Activated CD8-positive, alpha-beta T cell treated with anti-CD3 and anti-CD28 coated beads for 36 hours (primary cell): ENCODE results near the gene SORBS2. TPM values are rescaled to one million over a fixed set of nuclear protein-coding genes. Genes with fewer than 3 reads are reported as not detected.

Experiments
- ATAC-seq: fragments of 200-7000 bp; cut with Tn5 transposase; one replicate; pipeline ENCODE4 v1.10.0; 2021; ENCODE audit warnings: mild to moderate bottlenecking, moderate library complexity
- CTCF ChIA-PET: fragments of 350-600 bp; sonication (Branson Sonifier 250); formaldehyde crosslinking; loops from one replicate; lab custom pipeline; 2021; ENCODE audit warnings: antibody characterized with exemption; lab: Charles Lee
- POLR2A ChIA-PET: fragments of 350-600 bp; sonication (Branson Sonifier 250); formaldehyde crosslinking; loops from one replicate; lab custom pipeline; 2021; ENCODE audit warnings: antibody characterized with exemption; lab: Charles Lee
- DNase-seq: peaks from one replicate; pipeline ENCODE4 v3.0.0-alpha.2; 2020
- H3K27ac Mint-ChIP-seq: one replicate; pipeline ENCODE4 v1.8.0; 2021; ENCODE audit warnings: mild to moderate bottlenecking, mixed read lengths
- H3K27me3 Mint-ChIP-seq: one replicate; pipeline ENCODE4 v1.8.0; 2021; ENCODE audit warnings: mixed read lengths
- H3K36me3 Mint-ChIP-seq: one replicate; pipeline ENCODE4 v1.8.0; 2021; ENCODE audit warnings: low read depth, mixed read lengths
- H3K4me1 Mint-ChIP-seq: one replicate; pipeline ENCODE4 v1.8.0; 2021; ENCODE audit warnings: low read depth, mixed read lengths
- H3K4me3 Mint-ChIP-seq: one replicate; pipeline ENCODE4 v1.8.0; 2021; ENCODE audit warnings: mild to moderate bottlenecking, moderate library complexity, mixed read lengths
- H3K9me3 Mint-ChIP-seq: one replicate; pipeline ENCODE4 v1.8.0; 2021; ENCODE audit warnings: mixed read lengths
- intact Hi-C: fragments of 100-400 bp; cut with micrococcal nuclease; formaldehyde crosslinking; loops from one replicate; pipeline ENCODE4 v1.10.0; 2022
- total RNA-seq, 2 experiments: library from RNA; stranded (reverse); gene quantifications; one replicate each; pipeline ENCODE4 v1.2.3, GENCODE V29; 2021
- TF ChIP-seq, protein P1 (sequence below): fragments of 200-600 bp; IDR thresholded peaks from one replicate; pipeline ENCODE4 v1.8.0; 2022; ENCODE audit warnings: antibody characterized with exemption, mild to moderate bottlenecking

Gene SORBS2
- total RNA-seq, 2 experiments from 2014 or later: not detected

DNA sequence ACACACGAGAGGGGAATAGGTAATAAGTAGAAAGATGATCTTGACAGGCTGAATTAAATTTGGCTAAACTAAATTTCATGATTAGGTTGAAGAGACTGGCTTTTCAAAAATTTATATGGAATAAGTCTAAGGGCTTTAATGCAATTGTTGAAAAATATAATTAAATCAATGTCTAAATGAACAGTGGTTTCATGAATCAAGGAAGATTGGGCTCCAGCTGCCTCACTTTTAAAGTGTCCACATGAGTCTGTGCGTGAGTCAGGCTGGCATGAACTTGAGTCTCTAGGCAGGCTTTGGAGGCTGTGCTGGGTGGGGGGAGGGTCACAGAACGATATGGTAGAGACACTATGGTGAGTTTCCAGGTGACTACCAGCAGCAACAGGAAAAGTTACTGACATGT, 111.9 kb downstream of the SORBS2 start:
- intact Hi-C loops: no loop called here
- H3K4me1 Mint-ChIP-seq: no peaks in the 10 kb centered on the region
- no peaks in the 10 kb centered on the region for H3K27me3 Mint-ChIP-seq
- TF ChIP-seq, protein P1, sequence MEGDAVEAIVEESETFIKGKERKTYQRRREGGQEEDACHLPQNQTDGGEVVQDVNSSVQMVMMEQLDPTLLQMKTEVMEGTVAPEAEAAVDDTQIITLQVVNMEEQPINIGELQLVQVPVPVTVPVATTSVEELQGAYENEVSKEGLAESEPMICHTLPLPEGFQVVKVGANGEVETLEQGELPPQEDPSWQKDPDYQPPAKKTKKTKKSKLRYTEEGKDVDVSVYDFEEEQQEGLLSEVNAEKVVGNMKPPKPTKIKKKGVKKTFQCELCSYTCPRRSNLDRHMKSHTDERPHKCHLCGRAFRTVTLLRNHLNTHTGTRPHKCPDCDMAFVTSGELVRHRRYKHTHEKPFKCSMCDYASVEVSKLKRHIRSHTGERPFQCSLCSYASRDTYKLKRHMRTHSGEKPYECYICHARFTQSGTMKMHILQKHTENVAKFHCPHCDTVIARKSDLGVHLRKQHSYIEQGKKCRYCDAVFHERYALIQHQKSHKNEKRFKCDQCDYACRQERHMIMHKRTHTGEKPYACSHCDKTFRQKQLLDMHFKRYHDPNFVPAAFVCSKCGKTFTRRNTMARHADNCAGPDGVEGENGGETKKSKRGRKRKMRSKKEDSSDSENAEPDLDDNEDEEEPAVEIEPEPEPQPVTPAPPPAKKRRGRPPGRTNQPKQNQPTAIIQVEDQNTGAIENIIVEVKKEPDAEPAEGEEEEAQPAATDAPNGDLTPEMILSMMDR: no peak
- DNase-seq (no peak), ATAC-seq (no peak)
- H3K9me3 Mint-ChIP-seq: peaks cover 2% of the 10 kb centered on the region
- H3K4me3 Mint-ChIP-seq: no peak overlapping the region
- no peaks in the 10 kb centered on the region for H3K36me3 Mint-ChIP-seq
- H3K27ac Mint-ChIP-seq: no peak overlapping the region
- ChIA-PET POLR2A (no interaction called here), CTCF (interaction anchor here (1.0 kb wide), 1 partner anchor 15 kb away, joined by 3 read pairs; no protein-coding TSS in a partner anchor)

DNA sequence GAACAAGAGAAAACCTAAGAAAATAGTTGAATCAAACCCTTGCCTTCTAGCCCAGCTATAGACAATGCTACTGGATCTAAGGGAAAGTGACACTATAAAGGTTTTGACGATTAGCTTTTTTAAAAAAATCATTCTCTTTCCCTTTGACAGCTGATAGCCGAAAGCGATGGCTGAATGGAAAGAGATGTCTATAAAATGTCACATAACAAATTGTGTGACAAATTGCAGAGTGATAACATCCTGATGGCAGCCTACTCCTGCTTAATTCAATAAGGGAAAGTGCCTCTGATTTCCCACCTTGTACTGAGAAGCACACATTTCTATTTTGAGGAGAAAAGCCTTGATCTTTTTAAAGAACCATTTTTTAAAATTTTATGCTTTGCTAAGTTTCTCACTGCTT, 114.5 kb downstream of the SORBS2 start:
- H3K4me3 Mint-ChIP-seq: no peak overlapping the region
- H3K27ac Mint-ChIP-seq: no peak overlapping the region
- H3K4me1 Mint-ChIP-seq: no peaks in the 10 kb centered on the region
- no peak for DNase-seq
- no peaks in the 10 kb centered on the region for H3K27me3 Mint-ChIP-seq
- TF ChIP-seq, protein P1: no peak
- ATAC-seq: no peak
- no peaks in the 10 kb centered on the region for H3K36me3 Mint-ChIP-seq
- POLR2A ChIA-PET: no interaction called here
- H3K9me3 Mint-ChIP-seq: no peaks in the 10 kb centered on the region
- CTCF ChIA-PET: no interaction called here
- intact Hi-C loops: no loop called here

DNA sequence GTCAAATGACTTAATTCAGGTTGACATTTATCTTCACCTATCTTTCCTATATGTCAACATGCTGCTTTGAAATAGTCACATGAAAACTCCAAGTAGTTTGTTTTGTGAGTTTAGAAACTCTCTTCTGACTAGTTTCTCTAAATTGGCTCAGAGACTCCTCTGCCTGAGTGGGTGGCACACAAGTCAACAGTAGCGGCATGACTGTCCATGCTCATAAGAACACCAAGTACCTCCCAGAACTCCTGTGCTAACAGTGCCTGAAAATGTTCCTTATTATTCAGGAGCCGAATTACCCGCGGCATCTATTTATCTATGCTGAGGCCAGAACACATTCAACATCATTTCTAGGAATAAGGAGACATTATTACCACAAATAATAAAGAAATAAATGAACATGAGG, 116.3 kb downstream of the SORBS2 start:
- TF ChIP-seq, protein P1: no peak
- intact Hi-C loops: no loop called here
- ChIA-PET POLR2A (no interaction called here), CTCF (no interaction called here)
- no peak for DNase-seq
- Mint-ChIP-seq H3K9me3 (no peaks in the 10 kb centered on the region), H3K4me1 (no peaks in the 10 kb centered on the region), H3K27ac (no peak overlapping the region), H3K36me3 (no peaks in the 10 kb centered on the region), H3K4me3 (no peak overlapping the region), H3K27me3 (no peaks in the 10 kb centered on the region)
- ATAC-seq: no peak

DNA sequence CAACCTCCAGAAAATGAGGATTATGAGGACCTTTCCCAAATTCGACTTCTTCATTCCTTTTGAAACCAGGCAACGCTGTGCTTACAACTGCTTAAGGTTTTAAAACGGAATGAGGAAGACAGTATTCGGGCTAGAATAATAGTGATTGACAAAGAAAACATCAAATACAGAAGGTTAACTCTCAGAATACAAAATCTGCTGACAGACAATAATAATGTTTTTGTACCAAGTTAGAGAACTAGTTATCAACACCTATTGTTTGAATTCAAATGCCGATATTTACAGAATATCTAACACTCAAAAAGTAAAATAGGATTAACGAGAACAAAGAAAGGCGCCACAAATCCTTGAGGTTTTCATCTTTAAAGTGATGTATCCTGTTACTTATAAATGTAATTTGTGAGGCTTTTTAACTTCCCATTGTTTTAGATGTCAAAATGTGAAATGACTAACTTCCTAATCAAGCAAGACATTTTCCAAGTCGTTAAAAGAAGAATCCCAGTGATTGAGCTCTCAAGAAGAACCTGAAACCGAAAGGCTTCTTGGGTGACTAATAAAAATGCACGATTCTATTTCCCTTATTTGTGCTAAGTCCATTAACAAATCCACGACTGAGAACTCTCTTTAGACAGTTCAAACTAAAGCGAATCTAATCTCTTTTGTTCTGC, 118.3 kb downstream of the SORBS2 start:
- intact Hi-C loops: no loop called here
- ATAC-seq (no peak), DNase-seq (no peak)
- Mint-ChIP-seq H3K4me3 (no peak overlapping the region), H3K27me3 (no peaks in the 10 kb centered on the region), H3K36me3 (no peaks in the 10 kb centered on the region), H3K9me3 (no peaks in the 10 kb centered on the region), H3K27ac (no peak overlapping the region), H3K4me1 (no peaks in the 10 kb centered on the region)
- CTCF ChIA-PET: no interaction called here
- TF ChIP-seq, protein P1: no peak
- POLR2A ChIA-PET: no interaction called here

DNA sequence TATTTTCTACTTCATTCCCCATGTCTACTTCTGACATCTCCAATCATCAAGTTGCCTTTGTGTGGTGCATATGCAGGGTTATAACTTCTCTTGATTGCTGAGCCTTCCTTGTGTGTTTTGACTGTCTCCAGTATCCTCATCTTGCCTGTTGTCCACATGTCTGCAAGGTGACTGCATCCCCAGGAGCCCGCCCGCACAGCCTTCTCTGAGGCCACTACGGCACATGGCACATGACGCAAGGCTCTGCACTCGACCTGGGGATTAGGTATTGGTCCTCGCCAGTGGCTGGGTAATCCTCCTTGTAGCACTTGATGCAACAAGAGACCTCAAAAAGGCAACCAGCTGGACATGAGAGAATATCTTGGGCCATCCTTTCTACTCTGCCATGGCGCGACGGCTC, 122.6 kb downstream of the SORBS2 start:
- Mint-ChIP-seq H3K36me3 (no peaks in the 10 kb centered on the region), H3K9me3 (no peaks in the 10 kb centered on the region), H3K27ac (no peak overlapping the region), H3K27me3 (peaks cover 3% of the 10 kb centered on the region), H3K4me3 (no peak overlapping the region), H3K4me1 (no peaks in the 10 kb centered on the region)
- POLR2A ChIA-PET: no interaction called here
- ATAC-seq: no peak
- intact Hi-C loops: no loop called here
- TF ChIP-seq, protein P1: no peak
- CTCF ChIA-PET: no interaction called here
- no peak for DNase-seq
